ENCODE results near the gene TREML4. TPM values are rescaled to one million over a fixed set of nuclear protein-coding genes. Genes with fewer than 3 reads are reported as not detected.
A peak's percentile ranks its signal among the peaks of the same experiment; 100 is the strongest.

The TREML4 gene
- total and polyA plus RNA-seq, 2 experiments from 2014 or later = not detected

GRCh38 chr6:41197234-41197633 is 30.9 kb upstream of the TREML4 start:
- H2AFZ ChIP-seq = no peak overlapping the region
- no peaks in the 10 kb centered on the region for H4K20me1 ChIP-seq (ENCODE audit: insufficient read depth, poor library complexity, severe bottlenecking)
- WGBS (ENCODE audit: low lambda C conversion rate, missing lambda C conversion rate) = 100% methylated on average over 3 of the region's 3 CpGs
- no peaks in the 10 kb centered on the region for H3K79me2 ChIP-seq
- DNase-seq (ENCODE audit: low spot score) = no peak
- no peaks in the 10 kb centered on the region for H3K36me3 ChIP-seq (replicated peaks; ENCODE audit: insufficient read depth, low read depth)
- peaks cover 21% of the 10 kb centered on the region for H3K27me3 ChIP-seq
- H3K4me2 ChIP-seq = no peak overlapping the region
- TF ChIP-seq EZH2phosphoT487 (IDR thresholded peaks at IDR 0.05; ENCODE audit: low read depth, severe bottlenecking, unreplicated experiment) (no peak), EZH2 (IDR thresholded peaks at IDR 0.05; ENCODE audit: borderline replicate concordance) (no peak), CTCF (IDR thresholded peaks at IDR 0.05; ENCODE audit: poor library complexity) (no peak)
- no peaks in the 10 kb centered on the region for H3K9me3 ChIP-seq (ENCODE audit: low read depth)
- peaks cover 6% of the 10 kb centered on the region for H3K4me1 ChIP-seq (ENCODE audit: insufficient read depth)
- H3K27ac ChIP-seq = no peak overlapping the region
- no peak overlapping the region for H3K4me3 ChIP-seq
- no peaks in the 10 kb centered on the region for H3K9me2 ChIP-seq (replicated peaks; ENCODE audit: insufficient read depth)

GRCh38 chr6:41199552-41200246 is 28.4 kb upstream of the TREML4 start:
- Histone ChIP-seq H3K27ac (peak overlapping the region; percentile 43), H3K4me2 (no peak overlapping the region), H2AFZ (no peak overlapping the region), H3K27me3 (peaks cover 21% of the 10 kb centered on the region), H3K9me3 (ENCODE audit: low read depth) (no peaks in the 10 kb centered on the region), H3K9me2 (replicated peaks; ENCODE audit: insufficient read depth) (no peaks in the 10 kb centered on the region), H3K36me3 (replicated peaks; ENCODE audit: insufficient read depth, low read depth) (no peaks in the 10 kb centered on the region), H4K20me1 (ENCODE audit: insufficient read depth, poor library complexity, severe bottlenecking) (no peaks in the 10 kb centered on the region), H3K79me2 (no peaks in the 10 kb centered on the region), H3K4me1 (ENCODE audit: insufficient read depth) (peaks cover 6% of the 10 kb centered on the region), H3K4me3 (no peak overlapping the region)
- DNase-seq (ENCODE audit: low spot score) = no peak
- TF ChIP-seq CTCF (IDR thresholded peaks at IDR 0.05; ENCODE audit: poor library complexity) = no peak
- no peak for TF ChIP-seq EZH2phosphoT487 (IDR thresholded peaks at IDR 0.05; ENCODE audit: low read depth, severe bottlenecking, unreplicated experiment)
- TF ChIP-seq EZH2 (IDR thresholded peaks at IDR 0.05; ENCODE audit: borderline replicate concordance) = no peak
- 86% methylated on average over 1 of the region's 1 CpG for WGBS (ENCODE audit: low lambda C conversion rate, missing lambda C conversion rate)

GRCh38 chr6:41200296-41200900 is 27.8 kb upstream of the TREML4 start:
- Histone ChIP-seq H2AFZ (no peak overlapping the region), H3K36me3 (replicated peaks; ENCODE audit: insufficient read depth, low read depth) (no peaks in the 10 kb centered on the region), H3K27ac (peak overlapping the region; percentile 65), H3K79me2 (no peaks in the 10 kb centered on the region), H3K9me3 (ENCODE audit: low read depth) (no peaks in the 10 kb centered on the region), H3K4me2 (no peak overlapping the region), H3K27me3 (peaks cover 24% of the 10 kb centered on the region), H3K4me1 (ENCODE audit: insufficient read depth) (peaks cover 6% of the 10 kb centered on the region), H3K4me3 (no peak overlapping the region), H4K20me1 (ENCODE audit: insufficient read depth, poor library complexity, severe bottlenecking) (no peaks in the 10 kb centered on the region), H3K9me2 (replicated peaks; ENCODE audit: insufficient read depth) (no peaks in the 10 kb centered on the region)
- DNase-seq (ENCODE audit: low spot score) = no peak
- TF ChIP-seq CTCF (IDR thresholded peaks at IDR 0.05; ENCODE audit: poor library complexity) (no peak), EZH2phosphoT487 (IDR thresholded peaks at IDR 0.05; ENCODE audit: low read depth, severe bottlenecking, unreplicated experiment) (no peak), EZH2 (IDR thresholded peaks at IDR 0.05; ENCODE audit: borderline replicate concordance) (no peak)
- 78% methylated on average over 2 of the region's 2 CpGs for WGBS (ENCODE audit: low lambda C conversion rate, missing lambda C conversion rate)
